HepG2 (cell line): ENCODE results near the gene GPR39. TPM values are rescaled to one million over a fixed set of nuclear protein-coding genes. Genes with fewer than 3 reads are reported as not detected.

ENCODE experiments used
- ATF2 ChIP-seq: sonication (generic); formaldehyde crosslinking; IDR thresholded peaks from 2 replicates; pipeline ENCODE4 v1.4.0; 2020; ENCODE audit warnings: missing genetic modification reagents
- ZNF350 ChIP-seq: sonication (generic); formaldehyde crosslinking; IDR thresholded peaks from 2 replicates; pipeline ENCODE4 v1.4.0; 2020; ENCODE audit warnings: mild to moderate bottlenecking, low read depth, missing genetic modification reagents, borderline replicate concordance
- polyA plus RNA-seq, 8 experiments: library from polyadenylated mRNA; depleted of rRNA in 3 of 8; stranded (reverse) in 7 of 8; unstranded in 1 of 8; fragments of >200 nt; fragmentation: Illumina TruSeq in 4 of 8; extraction: Trizol in 4 of 8; gene quantifications; 2 replicates each; pipeline versions ENCODE4 v1.2.1 to v1.2.3, GENCODE V29; 2011 to 2016; ENCODE audit warnings: low read depth in 4 of 8, missing spikeins in 1 of 8, mixed read lengths in 1 of 8; ENCODE audit not compliant: insufficient read depth in 1 of 8
- total RNA-seq, 5 experiments: library from RNA; depleted of rRNA; stranded (reverse); fragments of >200 nt; fragmentation: Illumina TruSeq; extraction: Trizol; gene quantifications; 2 replicates each; pipeline ENCODE4 v1.2.3, GENCODE V29; 2016; ENCODE audit warnings: low read depth in 1 of 5
- TF ChIP-seq, protein P1 (sequence below): sonication (generic); formaldehyde crosslinking; IDR thresholded peaks from 2 replicates; pipeline ENCODE4 v1.4.0; 2020; ENCODE audit warnings: low read depth, missing genetic modification reagents
- TF ChIP-seq, protein P2 (sequence below): sonication (generic); formaldehyde crosslinking; IDR thresholded peaks from 2 replicates; pipeline ENCODE4 v1.4.0; 2020; ENCODE audit warnings: missing genetic modification reagents

GPR39 gene
- total and polyA plus RNA-seq, 2 of the 13 experiments (the other 11 are each of a cell fraction or from before 2014, with no cell fraction given), result 0.16 to 0.62 TPM

DNA sequence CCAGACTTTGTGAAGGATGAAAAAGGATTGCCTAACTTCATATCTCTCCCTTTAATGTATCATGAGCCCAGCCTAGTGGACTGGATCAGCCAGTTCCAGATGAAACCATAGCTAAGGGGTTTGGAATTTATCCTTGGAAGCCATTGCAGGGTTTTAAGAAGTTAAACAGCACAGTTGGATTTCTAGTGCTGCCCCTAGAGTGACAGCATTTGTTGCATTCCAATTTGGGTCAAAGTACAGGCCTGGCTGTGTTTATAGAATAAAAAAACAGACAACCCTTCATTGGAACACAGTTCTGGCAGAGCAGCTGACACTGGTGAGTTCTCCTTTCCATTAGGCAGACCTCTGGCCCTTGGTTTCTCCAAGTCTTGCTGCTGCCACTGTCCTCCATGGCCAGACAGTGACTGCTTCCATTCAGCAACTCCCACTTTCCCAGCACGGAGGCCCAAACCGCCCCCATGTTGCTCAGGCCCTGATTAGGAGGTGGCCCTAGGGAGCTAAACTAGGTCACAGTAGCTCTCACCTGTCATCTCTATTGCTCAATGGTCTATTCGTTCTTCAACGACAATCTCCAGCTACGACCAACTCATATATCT, 8.0 kb downstream of the GPR39 start (continued):
- TF ChIP-seq, protein P1, sequence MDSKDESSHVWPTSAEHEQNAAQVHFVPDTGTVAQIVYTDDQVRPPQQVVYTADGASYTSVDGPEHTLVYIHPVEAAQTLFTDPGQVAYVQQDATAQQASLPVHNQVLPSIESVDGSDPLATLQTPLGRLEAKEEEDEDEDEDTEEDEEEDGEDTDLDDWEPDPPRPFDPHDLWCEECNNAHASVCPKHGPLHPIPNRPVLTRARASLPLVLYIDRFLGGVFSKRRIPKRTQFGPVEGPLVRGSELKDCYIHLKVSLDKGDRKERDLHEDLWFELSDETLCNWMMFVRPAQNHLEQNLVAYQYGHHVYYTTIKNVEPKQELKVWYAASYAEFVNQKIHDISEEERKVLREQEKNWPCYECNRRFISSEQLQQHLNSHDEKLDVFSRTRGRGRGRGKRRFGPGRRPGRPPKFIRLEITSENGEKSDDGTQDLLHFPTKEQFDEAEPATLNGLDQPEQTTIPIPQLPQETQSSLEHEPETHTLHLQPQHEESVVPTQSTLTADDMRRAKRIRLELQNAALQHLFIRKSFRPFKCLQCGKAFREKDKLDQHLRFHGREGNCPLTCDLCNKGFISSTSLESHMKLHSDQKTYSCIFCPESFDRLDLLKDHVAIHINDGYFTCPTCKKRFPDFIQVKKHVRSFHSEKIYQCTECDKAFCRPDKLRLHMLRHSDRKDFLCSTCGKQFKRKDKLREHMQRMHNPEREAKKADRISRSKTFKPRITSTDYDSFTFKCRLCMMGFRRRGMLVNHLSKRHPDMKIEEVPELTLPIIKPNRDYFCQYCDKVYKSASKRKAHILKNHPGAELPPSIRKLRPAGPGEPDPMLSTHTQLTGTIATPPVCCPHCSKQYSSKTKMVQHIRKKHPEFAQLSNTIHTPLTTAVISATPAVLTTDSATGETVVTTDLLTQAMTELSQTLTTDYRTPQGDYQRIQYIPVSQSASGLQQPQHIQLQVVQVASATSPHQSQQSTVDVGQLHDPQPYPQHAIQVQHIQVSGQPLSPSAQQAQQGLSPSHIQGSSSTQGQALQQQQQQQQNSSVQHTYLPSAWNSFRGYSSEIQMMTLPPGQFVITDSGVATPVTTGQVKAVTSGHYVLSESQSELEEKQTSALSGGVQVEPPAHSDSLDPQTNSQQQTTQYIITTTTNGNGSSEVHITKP (CRISPR knock-in tag), result peak; percentile 84
- TF ChIP-seq ATF2 (CRISPR knock-in tag), result peak; percentile 58; the same call in 1 of the 2 replicates
- no peak for TF ChIP-seq ZNF350 (CRISPR knock-in tag)
- TF ChIP-seq, protein P2, sequence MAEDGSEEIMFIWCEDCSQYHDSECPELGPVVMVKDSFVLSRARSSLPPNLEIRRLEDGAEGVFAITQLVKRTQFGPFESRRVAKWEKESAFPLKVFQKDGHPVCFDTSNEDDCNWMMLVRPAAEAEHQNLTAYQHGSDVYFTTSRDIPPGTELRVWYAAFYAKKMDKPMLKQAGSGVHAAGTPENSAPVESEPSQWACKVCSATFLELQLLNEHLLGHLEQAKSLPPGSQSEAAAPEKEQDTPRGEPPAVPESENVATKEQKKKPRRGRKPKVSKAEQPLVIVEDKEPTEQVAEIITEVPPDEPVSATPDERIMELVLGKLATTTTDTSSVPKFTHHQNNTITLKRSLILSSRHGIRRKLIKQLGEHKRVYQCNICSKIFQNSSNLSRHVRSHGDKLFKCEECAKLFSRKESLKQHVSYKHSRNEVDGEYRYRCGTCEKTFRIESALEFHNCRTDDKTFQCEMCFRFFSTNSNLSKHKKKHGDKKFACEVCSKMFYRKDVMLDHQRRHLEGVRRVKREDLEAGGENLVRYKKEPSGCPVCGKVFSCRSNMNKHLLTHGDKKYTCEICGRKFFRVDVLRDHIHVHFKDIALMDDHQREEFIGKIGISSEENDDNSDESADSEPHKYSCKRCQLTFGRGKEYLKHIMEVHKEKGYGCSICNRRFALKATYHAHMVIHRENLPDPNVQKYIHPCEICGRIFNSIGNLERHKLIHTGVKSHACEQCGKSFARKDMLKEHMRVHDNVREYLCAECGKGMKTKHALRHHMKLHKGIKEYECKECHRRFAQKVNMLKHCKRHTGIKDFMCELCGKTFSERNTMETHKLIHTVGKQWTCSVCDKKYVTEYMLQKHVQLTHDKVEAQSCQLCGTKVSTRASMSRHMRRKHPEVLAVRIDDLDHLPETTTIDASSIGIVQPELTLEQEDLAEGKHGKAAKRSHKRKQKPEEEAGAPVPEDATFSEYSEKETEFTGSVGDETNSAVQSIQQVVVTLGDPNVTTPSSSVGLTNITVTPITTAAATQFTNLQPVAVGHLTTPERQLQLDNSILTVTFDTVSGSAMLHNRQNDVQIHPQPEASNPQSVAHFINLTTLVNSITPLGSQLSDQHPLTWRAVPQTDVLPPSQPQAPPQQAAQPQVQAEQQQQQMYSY, result no peak
